AG09309 (cell line): ENCODE results near the gene XXYLT1.

Experiments
- DNase-seq: peaks from one replicate; pipeline ENCODE4 v3.0.0-alpha.2; 2010; ENCODE audit warnings: low read depth
- H3K4me3 ChIP-seq: 2 replicates; pipeline ENCODE4 v1.5.1; 2011; ENCODE audit warnings: mild to moderate bottlenecking, low read depth, low read length, moderate library complexity; ENCODE audit not compliant: control insufficient read depth
- CTCF ChIP-seq: IDR thresholded peaks from 2 replicates; pipeline ENCODE4 v1.5.1; 2011; ENCODE audit warnings: mild to moderate bottlenecking, low read depth, low read length, inconsistent platforms; ENCODE audit not compliant: insufficient read depth, control insufficient read depth; ENCODE audit errors: missing control alignments

Gene XXYLT1

DNA sequence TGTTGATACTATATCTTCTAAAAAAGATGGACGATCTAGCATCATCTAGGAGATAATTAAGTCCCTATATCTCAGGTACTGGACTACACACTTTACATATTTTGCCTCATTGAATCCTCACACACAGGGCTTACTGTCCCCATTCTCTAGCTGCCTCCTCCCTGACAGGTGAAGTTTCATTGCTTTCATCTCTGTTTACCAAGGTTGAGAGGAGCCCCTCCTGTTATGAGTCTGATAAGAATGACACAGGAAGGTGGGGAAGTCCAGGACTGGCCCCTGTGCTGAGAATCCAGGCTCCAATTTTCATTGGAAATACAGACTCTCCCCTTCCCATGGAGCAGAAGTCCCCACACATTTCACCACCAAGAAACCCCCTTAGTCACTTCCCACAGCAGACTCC is 105.2 kb downstream of the XXYLT1 start:
- no peak for TF ChIP-seq CTCF
- no peak overlapping the region for H3K4me3 ChIP-seq
- no peak for DNase-seq

- DNase-seq, result no peak
- H3K4me3 ChIP-seq, result no peak overlapping the region
- no peak for TF ChIP-seq CTCF
These were observed 105.7 kb downstream of the XXYLT1 start for GRCh38 chr3:195165265-195165609.

DNA sequence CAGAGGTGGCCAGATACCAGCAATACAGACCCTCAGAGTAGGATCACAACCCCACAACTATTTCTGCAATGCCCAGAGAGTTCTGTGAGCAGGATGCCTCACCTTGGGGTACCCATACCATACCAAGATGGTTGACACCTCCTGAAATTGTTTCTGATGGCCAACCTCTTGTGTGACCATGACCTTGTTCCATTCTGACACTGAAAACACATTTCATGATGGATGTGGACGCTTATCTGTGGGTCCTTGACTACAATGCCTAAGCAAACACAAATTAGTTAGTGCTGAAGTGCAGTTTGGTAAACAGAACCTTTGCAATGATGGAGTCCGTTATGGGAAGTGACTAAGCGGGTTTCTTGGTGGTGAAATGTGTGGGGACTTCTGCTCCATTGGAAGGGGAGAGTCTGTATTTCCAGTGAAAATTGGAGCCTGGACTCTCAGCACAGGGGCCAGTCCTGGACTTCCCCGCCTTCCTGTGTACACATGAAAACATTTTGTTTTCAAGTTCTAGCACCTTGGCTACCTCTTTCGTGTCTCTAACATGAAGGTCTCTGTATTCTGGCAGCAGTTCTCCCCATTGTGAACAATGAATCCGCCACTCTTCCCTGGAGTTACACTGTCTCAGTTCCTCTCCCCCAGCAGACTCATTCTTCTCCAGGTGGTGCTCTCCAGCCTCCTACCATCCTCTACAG is 106.2 kb downstream of the XXYLT1 start:
- TF ChIP-seq CTCF, result no peak
- no peak for DNase-seq

DNA sequence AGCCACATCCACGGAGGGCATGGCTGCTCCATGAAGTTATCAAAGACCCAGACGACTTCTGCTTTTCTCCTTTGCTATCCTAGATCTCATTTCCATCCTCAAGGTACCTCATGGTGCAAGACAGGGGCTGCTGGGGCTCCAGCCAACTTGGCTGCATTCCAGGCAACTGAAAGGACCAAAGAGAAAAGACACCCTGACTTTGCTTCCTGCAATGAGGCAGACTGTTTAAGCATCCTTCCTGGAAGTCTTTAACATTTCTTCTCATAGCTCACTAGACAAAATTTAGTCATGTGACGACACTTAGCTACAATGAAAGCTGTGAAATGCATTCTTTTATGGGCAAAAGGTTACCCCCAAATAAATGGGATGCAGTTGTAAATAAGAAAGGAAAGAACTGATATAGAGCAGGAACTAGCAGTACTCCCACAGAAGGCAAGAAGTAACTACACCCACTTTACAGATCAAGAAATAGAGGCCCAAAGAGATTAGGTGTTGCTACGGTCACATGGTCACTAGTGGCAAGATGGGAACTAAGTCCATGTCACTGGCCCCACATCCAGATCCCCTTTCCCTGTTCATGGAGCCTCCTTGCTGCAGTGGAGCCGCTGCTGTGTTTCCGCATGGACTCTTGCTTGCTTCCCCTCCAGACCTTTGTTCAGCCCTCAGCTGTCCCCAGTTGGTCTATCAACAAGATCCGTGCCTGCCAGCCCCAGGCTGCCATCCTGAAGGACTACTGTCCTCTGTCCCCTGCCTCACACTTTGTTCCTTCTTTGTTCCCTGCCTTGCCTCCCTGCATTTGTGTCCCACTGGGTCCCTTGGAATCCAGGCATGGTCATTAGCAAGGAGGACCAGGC is 107.0 kb downstream of the XXYLT1 start:
- H3K4me3 ChIP-seq, result no peak overlapping the region
- no peak for TF ChIP-seq CTCF
- DNase-seq, result no peak

More for the DNA sequence above, 106.2 kb downstream of the XXYLT1 start:
- H3K4me3 ChIP-seq, result no peak overlapping the region

DNA sequence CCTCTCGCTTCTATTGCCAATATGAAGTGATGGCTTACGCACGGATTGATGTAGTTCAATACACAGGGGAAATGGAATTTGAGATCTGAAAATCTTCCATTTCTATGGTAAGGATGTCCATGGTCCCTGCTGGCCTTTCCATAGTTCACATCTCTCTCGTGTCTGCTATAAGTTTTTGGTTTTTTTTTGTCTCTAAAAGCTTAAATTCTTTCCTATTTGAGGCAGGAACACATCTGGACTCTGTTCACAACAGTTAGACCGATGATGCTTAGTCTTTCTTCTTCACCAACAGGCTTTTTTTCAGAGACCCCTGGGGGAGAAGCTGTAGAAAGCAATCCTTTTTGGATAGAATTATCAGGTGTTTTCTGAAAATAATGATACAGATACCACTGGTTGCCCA is 108.1 kb downstream of the XXYLT1 start:
- no peak for DNase-seq
- TF ChIP-seq CTCF, result no peak
- no peak overlapping the region for H3K4me3 ChIP-seq

DNA sequence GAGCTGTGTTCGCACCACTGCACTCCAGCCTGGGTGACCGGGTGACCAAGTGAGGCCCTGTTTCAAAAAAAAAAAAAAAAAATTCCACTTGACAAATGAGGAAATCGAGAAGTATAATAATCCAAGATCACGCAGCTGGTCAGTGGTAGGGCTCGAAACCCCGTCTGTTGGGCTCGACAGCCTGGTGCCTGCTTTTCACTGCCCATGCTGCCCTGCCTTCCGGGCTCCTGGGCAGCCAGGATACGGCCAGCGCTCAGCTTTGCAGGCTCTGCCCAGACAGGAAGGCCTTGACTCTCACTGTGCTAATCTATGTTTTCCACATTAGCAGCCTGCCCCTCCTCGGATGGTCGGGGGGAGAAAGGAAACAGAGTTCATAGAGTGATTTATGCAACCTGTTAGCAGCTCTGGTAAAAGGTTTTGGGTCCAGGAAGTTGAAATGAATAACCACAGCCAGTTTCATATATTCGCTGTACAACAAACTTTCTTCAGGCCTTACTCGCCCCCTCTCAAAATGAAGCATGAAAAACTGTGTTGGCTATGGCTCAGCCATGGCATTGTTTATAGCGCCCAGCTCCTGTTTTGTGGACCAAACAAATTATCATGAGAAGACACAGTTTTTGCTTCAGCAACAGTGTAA is 108.8 kb downstream of the XXYLT1 start:
- TF ChIP-seq CTCF, result no peak

More for the DNA sequence above, 108.8 kb downstream of the XXYLT1 start:
- H3K4me3 ChIP-seq, result no peak overlapping the region
- no peak for DNase-seq
